GM18519 (cell line): Measurements from ENCODE around the gene BCAT1.

ENCODE experiments used
- ATAC-seq: cut with Tn5 transposase; IDR thresholded peaks from one replicate; pipeline ENCODE4 v1.9.1; 2021; ENCODE audit warnings: mild to moderate bottlenecking, moderate library complexity; ENCODE audit not compliant: unreplicated experiment, low FRiP score

The BCAT1 gene

GRCh38 chr12:24903329-24904088, 45.4 kb downstream of the BCAT1 start:
- ATAC-seq: no peak

- ATAC-seq: no peak
Measured at GRCh38 chr12:24902511-24903328, 46.2 kb downstream of the BCAT1 start.

- ATAC-seq: no peak
Measured at GRCh38 chr12:24901576-24902461, 47.1 kb downstream of the BCAT1 start.

GRCh38 chr12:24900196-24900595, 48.7 kb downstream of the BCAT1 start:
- no peak for ATAC-seq

GRCh38 chr12:24899503-24900075, 49.3 kb downstream of the BCAT1 start:
- ATAC-seq: no peak

- no peak for ATAC-seq
Measured at GRCh38 chr12:24898606-24899005, 50.3 kb downstream of the BCAT1 start.

- ATAC-seq: no peak
Measured at GRCh38 chr12:24898185-24898584, 50.7 kb downstream of the BCAT1 start.

- no peak for ATAC-seq
Measured at GRCh38 chr12:24896171-24896570, 52.7 kb downstream of the BCAT1 start.

GRCh38 chr12:24895612-24896011, 53.3 kb downstream of the BCAT1 start:
- no peak for ATAC-seq

- ATAC-seq: no peak
Measured at GRCh38 chr12:24894879-24895278, 54.0 kb downstream of the BCAT1 start.

GRCh38 chr12:24890048-24890803, 58.7 kb downstream of the BCAT1 start:
- no peak for ATAC-seq

- no peak for ATAC-seq
Measured at GRCh38 chr12:24889411-24889810, 59.5 kb downstream of the BCAT1 start.

GRCh38 chr12:24888813-24889212, 60.1 kb downstream of the BCAT1 start:
- no peak for ATAC-seq

GRCh38 chr12:24884911-24885310, 64.0 kb downstream of the BCAT1 start:
- no peak for ATAC-seq

- no peak for ATAC-seq
Measured at GRCh38 chr12:24881724-24882371, 67.1 kb downstream of the BCAT1 start.

GRCh38 chr12:24881227-24881626, 67.7 kb downstream of the BCAT1 start:
- ATAC-seq: no peak

GRCh38 chr12:24880732-24881131, 68.2 kb downstream of the BCAT1 start:
- ATAC-seq: no peak

- ATAC-seq: no peak
Measured at GRCh38 chr12:24879644-24880043, 69.3 kb downstream of the BCAT1 start.

GRCh38 chr12:24875014-24875413, 73.9 kb downstream of the BCAT1 start:
- no peak for ATAC-seq
